Prostate gland (tissue), 2 donors: ENCODE measurements around the gene LMNB1. TPM values are rescaled to one million over a fixed set of nuclear protein-coding genes. Genes with fewer than 3 reads are reported as not detected.
A peak's percentile ranks its signal among the peaks of the same experiment; 100 is the strongest.
"Not testable (repeated sequence)": the region's sequence is repeated elsewhere in the genome, so short reads cannot be mapped to it uniquely, and the experiment has no call there.

Experiments used
- DNase-seq: peaks from one replicate; pipeline ENCODE4 v3.0.0-alpha.2; 2019; ENCODE audit warnings: low spot score
- H3K27ac ChIP-seq, 2 donors: fragments of 200-600 bp; sonication (generic); 2 replicates each; pipeline ENCODE4 v1.5.1; 2017 to 2019
- H3K27me3 ChIP-seq: fragments of 200-600 bp; sonication (generic); replicated peaks from 2 replicates; pipeline ENCODE4 v1.5.1; 2019; ENCODE audit not compliant: insufficient read depth
- H3K36me3 ChIP-seq, 2 donors: fragments of 200-600 bp; sonication (generic); 1 replicate in 1 of 2; 2 replicates in 1 of 2; pipeline versions ENCODE4 v1.5.1 to v1.8.1; 2017 to 2019
- H3K4me1 ChIP-seq: fragments of 200-600 bp; sonication (generic); replicated peaks from 2 replicates; pipeline ENCODE4 v1.5.1; 2019
- H3K4me3 ChIP-seq, 2 donors: fragments of 200-600 bp; sonication (generic); 2 replicates each; pipeline ENCODE4 v1.5.1; 2017 to 2019
- H3K9me3 ChIP-seq: fragments of 200-600 bp; sonication (generic); 2 replicates; pipeline ENCODE4 v1.5.1; 2017
- CTCF ChIP-seq, 4 experiments: fragments of 200-600 bp in 2 of 4; fragments of 450-650 bp in 2 of 4; sonication (generic) in 2 of 4; IDR thresholded peaks; 1 replicate in 3 of 4; 2 replicates in 1 of 4; pipeline ENCODE4 v1.5.1; 2016 to 2019; ENCODE audit warnings: antibody characterized with exemption in 4 of 4, mild to moderate bottlenecking in 2 of 4, moderate library complexity in 2 of 4
- POLR2A ChIP-seq: fragments of 450-650 bp; IDR thresholded peaks from one replicate; pipeline ENCODE4 v1.6.1; 2016; ENCODE audit warnings: antibody characterized with exemption, mild to moderate bottlenecking
- POLR2AphosphoS5 ChIP-seq: sonication (generic); formaldehyde crosslinking; IDR thresholded peaks from one replicate; pipeline ENCODE4 v1.6.1; 2017; ENCODE audit warnings: antibody characterized with exemption
- WGBS: methylation state at CpG from one replicate; pipeline ENCODE4 v1.1.5; 2018; 5-methylcytosine and 5-hydroxymethylcytosine counted together
- intact Hi-C: fragments of 100-400 bp; cut with DNase I; formaldehyde crosslinking; loops from one replicate; pipeline ENCODE4 v1.14.2; 2022
- total RNA-seq, 2 donors: library from RNA; depleted of rRNA; stranded (reverse); fragments of >200 nt; gene quantifications; one replicate each; pipeline ENCODE4 v1.1.0, GENCODE V29; 2016

The LMNB1 gene
- total RNA-seq, 2 donors from 2014 or later = 11.5 to 12.2 TPM

- DNase-seq = no peak
- Histone ChIP-seq H3K27me3 (no peaks in the 10 kb centered on the region), H3K36me3 (no peaks in the 10 kb centered on the region), H3K9me3 (no peaks in the 10 kb centered on the region), H3K4me1 (no peaks in the 10 kb centered on the region), H3K4me3 (no peak overlapping the region), H3K27ac (no peak overlapping the region)
- 67% methylated on average over 7 of the region's 7 CpGs for WGBS
- no peak for TF ChIP-seq POLR2A
- no peak for TF ChIP-seq POLR2AphosphoS5
- peak in 3 of 4 experiments; percentile 13 to 50 (median 41) for TF ChIP-seq CTCF (IDR thresholded peaks at IDR 0.05)
- intact Hi-C loops = no loop called here
Measured at GRCh38 chr5:126837906-126838539, 61.1 kb downstream of the LMNB1 start.

GRCh38 chr5:126839407-126839806 lies 62.5 kb downstream of the LMNB1 start:
- H3K4me1 ChIP-seq, intact Hi-C loops, H3K27ac ChIP-seq, DNase-seq, H3K36me3 ChIP-seq, H3K9me3 ChIP-seq, H3K4me3 ChIP-seq, H3K27me3 ChIP-seq: not testable (repeated sequence)
- 94% methylated on average over 7 of the region's 7 CpGs for WGBS

- H3K4me1 ChIP-seq, H3K27me3 ChIP-seq, H3K4me3 ChIP-seq, H3K9me3 ChIP-seq, DNase-seq, H3K27ac ChIP-seq, H3K36me3 ChIP-seq, intact Hi-C loops: not testable (repeated sequence)
- WGBS = 29% methylated on average over 11 of the region's 11 CpGs
Measured at GRCh38 chr5:126843375-126843774, 66.4 kb downstream of the LMNB1 start.

- H3K4me1 ChIP-seq, H3K4me3 ChIP-seq, H3K36me3 ChIP-seq, intact Hi-C loops, H3K27ac ChIP-seq, H3K9me3 ChIP-seq, H3K27me3 ChIP-seq: not testable (repeated sequence)
- 31% methylated on average over 14 of the region's 14 CpGs for WGBS
- DNase-seq = peak; percentile 48
Measured at GRCh38 chr5:126845470-126846070, 68.6 kb downstream of the LMNB1 start.

GRCh38 chr5:126846344-126846743 lies 69.4 kb downstream of the LMNB1 start:
- no peaks in the 10 kb centered on the region for H3K4me1 ChIP-seq
- H3K27ac ChIP-seq = no peak overlapping the region
- TF ChIP-seq POLR2A (no peak), CTCF (IDR thresholded peaks at IDR 0.05) (no peak), POLR2AphosphoS5 (no peak)

GRCh38 chr5:126846744-126847455 lies 70.0 kb downstream of the LMNB1 start:
- H3K27me3 ChIP-seq = no peaks in the 10 kb centered on the region
- H3K9me3 ChIP-seq = no peaks in the 10 kb centered on the region
- H3K27ac ChIP-seq = no peak overlapping the region
- no peaks in the 10 kb centered on the region for H3K36me3 ChIP-seq
- H3K4me1 ChIP-seq = no peaks in the 10 kb centered on the region
- no peak overlapping the region for H3K4me3 ChIP-seq
- DNase-seq = no peak
- TF ChIP-seq POLR2AphosphoS5 (no peak), POLR2A (no peak), CTCF (IDR thresholded peaks at IDR 0.05) (no peak)
- intact Hi-C loops = no loop called here
- 53% methylated on average over 5 of the region's 5 CpGs for WGBS

More at GRCh38 chr5:126846344-126846743, 69.4 kb downstream of the LMNB1 start:
- Histone ChIP-seq H3K4me3 (no peak overlapping the region), H3K27me3 (no peaks in the 10 kb centered on the region), H3K36me3 (no peaks in the 10 kb centered on the region), H3K9me3 (no peaks in the 10 kb centered on the region)
- intact Hi-C loops = no loop called here
- DNase-seq = no peak
